Cerebellar nuclear complex (tissue), 1 donor: ENCODE data around the gene SF3B2.
"Not testable (repeated sequence)": the region's sequence is repeated elsewhere in the genome, so short reads cannot be mapped to it uniquely, and the experiment has no call there.

Experiments
- DNase-seq, 2 experiments: peaks; one replicate each; lab custom pipeline; 2025; lab: John Stamatoyannopoulos, UW

Gene SF3B2

GRCh38 chr11:66076561-66076960 is 24.4 kb downstream of the SF3B2 start:
- DNase-seq, result no peak

GRCh38 chr11:66077927-66078326 is 25.8 kb downstream of the SF3B2 start:
- no peak for DNase-seq

GRCh38 chr11:66078949-66079348 is 26.8 kb downstream of the SF3B2 start:
- DNase-seq, result not testable (repeated sequence)

GRCh38 chr11:66080055-66080817 is 28.1 kb downstream of the SF3B2 start:
- DNase-seq, result no peak

GRCh38 chr11:66081505-66081904 is 29.3 kb downstream of the SF3B2 start:
- no peak for DNase-seq

GRCh38 chr11:66082946-66083698 is 31.0 kb downstream of the SF3B2 start:
- DNase-seq, result no peak

GRCh38 chr11:66083767-66084166 is 31.6 kb downstream of the SF3B2 start:
- DNase-seq, result no peak

- DNase-seq, result no peak
These were observed 32.8 kb downstream of the SF3B2 start for GRCh38 chr11:66084821-66085475.

GRCh38 chr11:66087148-66087908 is 35.2 kb downstream of the SF3B2 start:
- no peak for DNase-seq

- no peak for DNase-seq
These were observed 36.9 kb downstream of the SF3B2 start for GRCh38 chr11:66089067-66089466.

GRCh38 chr11:66090288-66090687 is 38.1 kb downstream of the SF3B2 start:
- DNase-seq, result no peak

GRCh38 chr11:66092125-66092524 is 40.0 kb downstream of the SF3B2 start:
- not testable (repeated sequence) for DNase-seq

- not testable (repeated sequence) for DNase-seq
These were observed 47.6 kb downstream of the SF3B2 start for GRCh38 chr11:66099746-66100145.

- DNase-seq, result peak; percentile 52 to 58
These were observed 48.3 kb downstream of the SF3B2 start for GRCh38 chr11:66100272-66101065.

GRCh38 chr11:66101066-66101464 is 48.9 kb downstream of the SF3B2 start:
- DNase-seq, result no peak

- DNase-seq, result no peak
These were observed 52.0 kb downstream of the SF3B2 start for GRCh38 chr11:66104057-66104638.

GRCh38 chr11:66106786-66107599 is 54.8 kb downstream of the SF3B2 start:
- DNase-seq, result no peak

GRCh38 chr11:66107600-66108510 is 55.7 kb downstream of the SF3B2 start:
- DNase-seq, result no peak

- no peak for DNase-seq
These were observed 57.1 kb downstream of the SF3B2 start for GRCh38 chr11:66109294-66109693.
